Spleen (tissue), 11 donors: ENCODE data around the gene AAK1. TPM values are rescaled to one million over a fixed set of nuclear protein-coding genes. Genes with fewer than 3 reads are reported as not detected.

Experiments used
- DNase-seq: peaks from one replicate; pipeline ENCODE4 v3.0.0-alpha.2; 2020
- H3K27ac ChIP-seq, 8 donors: fragments of 200-600 bp; sonication (generic) in 7 of 8; 1 replicate in 4 of 8; 2 replicates in 4 of 8; pipeline versions ENCODE4 v1.5.0 to v1.8.0; 2016 to 2021; ENCODE audit warnings: inconsistent platforms in 4 of 8, mild to moderate bottlenecking in 4 of 8, moderate library complexity in 1 of 8
- H3K27me3 ChIP-seq, 7 donors: fragments of 200-600 bp; sonication (generic) in 6 of 7; replicated peaks in 1 of 7; 1 replicate in 4 of 7; 2 replicates in 3 of 7; pipeline versions ENCODE4 v1.5.0 to v1.8.0; 2016 to 2021; ENCODE audit warnings: inconsistent platforms in 3 of 7, mild to moderate bottlenecking in 1 of 7
- H3K36me3 ChIP-seq, 6 donors: fragments of 200-600 bp; sonication (generic) in 5 of 6; 1 replicate in 4 of 6; 2 replicates in 2 of 6; pipeline versions ENCODE4 v1.5.0 to v1.8.0; 2016 to 2021; ENCODE audit warnings: inconsistent platforms in 2 of 6
- H3K4me1 ChIP-seq, 6 donors: fragments of 200-600 bp; sonication (generic) in 5 of 6; 1 replicate in 3 of 6; 2 replicates in 3 of 6; pipeline versions ENCODE4 v1.5.0 to v1.8.0; 2016 to 2021; ENCODE audit warnings: inconsistent platforms in 3 of 6
- H3K4me3 ChIP-seq, 8 donors: fragments of 200-600 bp; sonication (generic) in 7 of 8; 1 replicate in 4 of 8; 2 replicates in 4 of 8; pipeline versions ENCODE4 v1.5.0 to v1.8.0; 2016 to 2021; ENCODE audit warnings: inconsistent platforms in 4 of 8, mild to moderate bottlenecking in 4 of 8, moderate library complexity in 2 of 8
- H3K9me3 ChIP-seq, 8 donors: fragments of 200-600 bp; sonication (generic) in 7 of 8; 1 replicate in 4 of 8; 2 replicates in 4 of 8; pipeline versions ENCODE4 v1.5.0 to v1.8.0; 2016 to 2021; ENCODE audit warnings: inconsistent platforms in 4 of 8
- CTCF ChIP-seq, 11 experiments: fragments of 200-600 bp in 7 of 11; fragments of 450-650 bp in 4 of 11; sonication (generic) in 4 of 11; IDR thresholded peaks in 8 of 11; conservative IDR thresholded peaks in 3 of 11; 1 replicate in 7 of 11; 2 replicates in 4 of 11; pipeline versions ENCODE4 v1.4.0 to v1.8.0; 2016 to 2021; ENCODE audit warnings: antibody characterized with exemption in 11 of 11, inconsistent platforms in 4 of 11, mild to moderate bottlenecking in 1 of 11
- POLR2A ChIP-seq, 3 donors: fragments of 450-650 bp; IDR thresholded peaks; one replicate each; pipeline ENCODE4 v1.5.1; 2017; ENCODE audit warnings: antibody characterized with exemption in 3 of 3, mild to moderate bottlenecking in 1 of 3
- POLR2AphosphoS5 ChIP-seq, 3 donors: sonication (generic); formaldehyde crosslinking; IDR thresholded peaks; one replicate each; pipeline ENCODE4 v1.5.1; 2017; ENCODE audit warnings: antibody characterized with exemption in 3 of 3
- WGBS, 5 donors: extraction: QIAGEN DNeasy Blood & Tissue Kit in 3 of 5; methylation state at CpG; one replicate each; pipeline versions ENCODE4 v1.1.5 to v1.1.7; 2013 to 2018; 5-methylcytosine and 5-hydroxymethylcytosine counted together
- intact Hi-C: fragments of 100-400 bp; cut with DNase I; formaldehyde crosslinking; loops from one replicate; pipeline ENCODE4 v1.15.0; 2023; ENCODE audit warnings: low total_unique reads
- polyA plus RNA-seq, 3 donors: library from polyadenylated mRNA; stranded (reverse); fragments of 200-250 nt; gene quantifications; one replicate each; pipeline ENCODE4 v1.2.1, GENCODE V29; 2013
- total RNA-seq, 7 donors: library from RNA; depleted of rRNA in 3 of 7; stranded (reverse); fragments of >200 nt in 3 of 7; fragmentation: NEBNext Ultra II Directional in 4 of 7; extraction: Animal tissue kit (Norgen Biotek cat#: 25700) in 4 of 7; gene quantifications; one replicate each; pipeline versions ENCODE4 v1.1.0 to v1.2.1, GENCODE V29; 2016 to 2021
- donor health status: healthy with polysubstance abuse.
- donor health status: DM: no; HTN: no; CAD: no; lungs with moderate emphysema.
- donor health status: DM: no; HTN: no; CAD: no.
- donor health status: Bipolar disorder and iron deficiency.
- donor health status: healthy.
- donor health status: DM: no; HTN: no; CAD: no.
- donor health status: DM: yes; HTN: yes; CAD: no.

The AAK1 gene
- total and polyA plus RNA-seq, 10 donors: 8.3 to 95.1 (median 69.1) TPM

GRCh38 chr2:69582582-69583176 lies 60.9 kb downstream of the AAK1 start:
- H3K27ac ChIP-seq: peak overlapping the region in 5 of 8 donors; percentile 39 to 71 (median 55)

GRCh38 chr2:69581774-69582581 lies 61.6 kb downstream of the AAK1 start:
- Histone ChIP-seq H3K9me3 (no peaks in the 10 kb centered on the region), H3K4me3 (no peak overlapping the region), H3K27ac (peak overlapping the region in 5 of 8 donors; percentile 39 to 71 (median 55)), H3K36me3 (no peaks in the 10 kb centered on the region), H3K4me1 (peaks cover 3 to 100% (median 46%) of the 10 kb centered on the region in 6 donors), H3K27me3 (no peaks in the 10 kb centered on the region)
- WGBS, 5 donors: 40 to 52% (median 44%) methylated on average over 14 of the region's 14 CpGs
- no peak for DNase-seq
- TF ChIP-seq POLR2AphosphoS5 (IDR thresholded peaks at IDR 0.05) (no peak), POLR2A (IDR thresholded peaks at IDR 0.05) (no peak), CTCF (IDR thresholded peaks at IDR 0.05 in 8 of 11, conservative IDR thresholded peaks at IDR 0.05 in 3 of 11) (no peak)
- intact Hi-C loops: no loop called here

More at GRCh38 chr2:69582582-69583176, 60.9 kb downstream of the AAK1 start:
- TF ChIP-seq POLR2A (IDR thresholded peaks at IDR 0.05): no peak
- TF ChIP-seq CTCF (IDR thresholded peaks at IDR 0.05 in 8 of 11, conservative IDR thresholded peaks at IDR 0.05 in 3 of 11): no peak
- TF ChIP-seq POLR2AphosphoS5 (IDR thresholded peaks at IDR 0.05): no peak
- Histone ChIP-seq H3K36me3 (no peaks in the 10 kb centered on the region), H3K9me3 (no peaks in the 10 kb centered on the region), H3K27me3 (no peaks in the 10 kb centered on the region), H3K4me3 (no peak overlapping the region), H3K4me1 (peaks cover 3 to 98% (median 41%) of the 10 kb centered on the region in 6 donors)
- intact Hi-C loops: no loop called here
- DNase-seq: no peak
- 14 to 26% (median 19%) methylated on average over 3 of the region's 3 CpGs for WGBS, 5 donors

GRCh38 chr2:69580486-69580885 lies 63.1 kb downstream of the AAK1 start:
- H3K27me3 ChIP-seq: no peaks in the 10 kb centered on the region
- H3K4me3 ChIP-seq: no peak overlapping the region
- 46 to 79% (median 62%) methylated on average over 4 of the region's 4 CpGs for WGBS, 5 donors
- no peaks in the 10 kb centered on the region for H3K36me3 ChIP-seq
- H3K4me1 ChIP-seq: peaks cover 3 to 100% (median 49%) of the 10 kb centered on the region in 6 donors
- H3K27ac ChIP-seq: no peak overlapping the region
- intact Hi-C loops: no loop called here
- TF ChIP-seq POLR2AphosphoS5 (IDR thresholded peaks at IDR 0.05) (no peak), CTCF (IDR thresholded peaks at IDR 0.05 in 8 of 11, conservative IDR thresholded peaks at IDR 0.05 in 3 of 11) (no peak), POLR2A (IDR thresholded peaks at IDR 0.05) (no peak)
- H3K9me3 ChIP-seq: no peaks in the 10 kb centered on the region
- DNase-seq: no peak

GRCh38 chr2:69579536-69579935 lies 64.0 kb downstream of the AAK1 start:
- intact Hi-C loops: no loop called here
- no peaks in the 10 kb centered on the region for H3K36me3 ChIP-seq
- H3K4me3 ChIP-seq: no peak overlapping the region
- no peak for DNase-seq
- no peak overlapping the region for H3K27ac ChIP-seq
- no peaks in the 10 kb centered on the region for H3K27me3 ChIP-seq
- TF ChIP-seq CTCF (IDR thresholded peaks at IDR 0.05 in 8 of 11, conservative IDR thresholded peaks at IDR 0.05 in 3 of 11) (no peak), POLR2A (IDR thresholded peaks at IDR 0.05) (no peak), POLR2AphosphoS5 (IDR thresholded peaks at IDR 0.05) (no peak)
- peaks cover 3 to 95% (median 50%) of the 10 kb centered on the region in 6 donors for H3K4me1 ChIP-seq
- 52 to 83% (median 69%) methylated on average over 3 of the region's 3 CpGs for WGBS, 5 donors
- no peaks in the 10 kb centered on the region for H3K9me3 ChIP-seq
